Measurements from ENCODE around the gene E2F3. TPM values are rescaled to one million over a fixed set of nuclear protein-coding genes. Genes with fewer than 3 reads are reported as not detected.

E2F3 gene
- total RNA-seq, 2 experiments from 2014 or later = 16.0 to 17.0 TPM

- Mint-ChIP-seq H3K27ac (peak overlapping the region; percentile 17), H3K36me3 (ENCODE audit: low read depth) (peaks cover 35% of the 10 kb centered on the region), H3K4me3 (no peak overlapping the region), H3K9me3 (peaks cover 1% of the 10 kb centered on the region), H3K4me1 (ENCODE audit: low read depth) (peaks cover 44% of the 10 kb centered on the region), H3K27me3 (no peaks in the 10 kb centered on the region)
- no peak for TF ChIP-seq CTCF (IDR thresholded peaks at IDR 0.05)
- no peak for ATAC-seq
- ChIA-PET POLR2A (no interaction called here), CTCF (no interaction called here)
- intact Hi-C loops (cut with micrococcal nuclease) = no loop called here
- no peak for DNase-seq
Measured at GRCh38 chr6:20447157-20447556, 45.5 kb downstream of the E2F3 start.

GRCh38 chr6:20447581-20448132, 46.0 kb downstream of the E2F3 start:
- ChIA-PET CTCF (no interaction called here), POLR2A (no interaction called here)
- peaks cover 1% of the 10 kb centered on the region for H3K9me3 Mint-ChIP-seq

GRCh38 chr6:20448828-20449227, 47.1 kb downstream of the E2F3 start:
- Mint-ChIP-seq H3K4me3 (no peak overlapping the region), H3K27me3 (no peaks in the 10 kb centered on the region), H3K27ac (no peak overlapping the region), H3K9me3 (peaks cover 1% of the 10 kb centered on the region), H3K4me1 (ENCODE audit: low read depth) (peaks cover 48% of the 10 kb centered on the region), H3K36me3 (ENCODE audit: low read depth) (peaks cover 32% of the 10 kb centered on the region)
- CTCF ChIA-PET = no interaction called here
- DNase-seq (no peak), ATAC-seq (no peak)
- POLR2A ChIA-PET = no interaction called here
- intact Hi-C loops (cut with micrococcal nuclease) = no loop called here
- no peak for TF ChIP-seq CTCF (IDR thresholded peaks at IDR 0.05)

More at GRCh38 chr6:20447581-20448132, 46.0 kb downstream of the E2F3 start:
- peak overlapping the region; percentile 12 for H3K27ac Mint-ChIP-seq
- peaks cover 44% of the 10 kb centered on the region for H3K4me1 Mint-ChIP-seq (ENCODE audit: low read depth)
- H3K4me3 Mint-ChIP-seq = no peak overlapping the region
- no peak for ATAC-seq
- DNase-seq = no peak
- H3K27me3 Mint-ChIP-seq = no peaks in the 10 kb centered on the region
- peaks cover 35% of the 10 kb centered on the region for H3K36me3 Mint-ChIP-seq (ENCODE audit: low read depth)
- intact Hi-C loops (cut with micrococcal nuclease) = no loop called here
- no peak for TF ChIP-seq CTCF (IDR thresholded peaks at IDR 0.05)

- DNase-seq (peak; percentile 33), ATAC-seq (peak; percentile 64)
- Mint-ChIP-seq H3K27me3 (no peaks in the 10 kb centered on the region), H3K36me3 (ENCODE audit: low read depth) (peaks cover 25% of the 10 kb centered on the region), H3K27ac (peak overlapping the region; percentile 68), H3K4me3 (no peak overlapping the region), H3K4me1 (ENCODE audit: low read depth) (peaks cover 36% of the 10 kb centered on the region), H3K9me3 (peaks cover 1% of the 10 kb centered on the region)
- CTCF ChIA-PET = interaction anchor here (1.0 kb wide), 1 partner anchor 11 kb away, joined by 3 read pairs; no protein-coding TSS in a partner anchor
- intact Hi-C loops (cut with micrococcal nuclease) = no loop called here
- TF ChIP-seq CTCF (IDR thresholded peaks at IDR 0.05) = no peak
- POLR2A ChIA-PET = no interaction called here
Measured at GRCh38 chr6:20454204-20454824, 52.6 kb downstream of the E2F3 start.

GRCh38 chr6:20455251-20455940, 53.7 kb downstream of the E2F3 start:
- H3K27me3 Mint-ChIP-seq = no peaks in the 10 kb centered on the region
- intact Hi-C loops (cut with micrococcal nuclease) = no loop called here
- no peak for DNase-seq
- H3K4me3 Mint-ChIP-seq = no peak overlapping the region
- no peak for TF ChIP-seq CTCF (IDR thresholded peaks at IDR 0.05)
- peaks cover 29% of the 10 kb centered on the region for H3K36me3 Mint-ChIP-seq (ENCODE audit: low read depth)
- POLR2A ChIA-PET = no interaction called here
- H3K27ac Mint-ChIP-seq = peak overlapping the region; percentile 6
- CTCF ChIA-PET = interaction anchor here (1.0 kb wide), 1 partner anchor 12 kb away, joined by 3 read pairs; no protein-coding TSS in a partner anchor
- peaks cover 30% of the 10 kb centered on the region for H3K4me1 Mint-ChIP-seq (ENCODE audit: low read depth)
- ATAC-seq = no peak
- no peaks in the 10 kb centered on the region for H3K9me3 Mint-ChIP-seq

All from activated CD8-positive, alpha-beta T cell treated with anti-CD3 and anti-CD28 coated beads for 36 hours (primary cell).